ENCODE results near the gene FGD6.

Gene FGD6

GRCh38 chr12:95231190-95231589, 13.9 kb upstream of the FGD6 start:
- DNase-seq = no peak

- DNase-seq = no peak
These were observed 13.0 kb upstream of the FGD6 start for GRCh38 chr12:95230313-95230712.

GRCh38 chr12:95229636-95230035, 12.4 kb upstream of the FGD6 start:
- DNase-seq = no peak

- DNase-seq = no peak
These were observed 11.3 kb upstream of the FGD6 start for GRCh38 chr12:95228617-95229016.

- no peak for DNase-seq
These were observed 10.6 kb upstream of the FGD6 start for GRCh38 chr12:95227818-95228356.

GRCh38 chr12:95225645-95226212, 8.5 kb upstream of the FGD6 start:
- no peak for DNase-seq

- no peak for DNase-seq
These were observed 7.2 kb upstream of the FGD6 start for GRCh38 chr12:95224202-95225170.

- DNase-seq = no peak
These were observed 3.5 kb upstream of the FGD6 start for GRCh38 chr12:95220726-95221125.

- DNase-seq = no peak
These were observed 2.9 kb upstream of the FGD6 start for GRCh38 chr12:95220190-95220589.

GRCh38 chr12:95218150-95219133, 1.2 kb upstream of the FGD6 start:
- peak; percentile 76 for DNase-seq

GRCh38 chr12:95216711-95217376, 423 bp downstream of the FGD6 start:
- DNase-seq = peak; percentile 59

- DNase-seq = no peak
These were observed 1.3 kb downstream of the FGD6 start for GRCh38 chr12:95215949-95216348.

GRCh38 chr12:95214466-95214865, 2.8 kb downstream of the FGD6 start:
- DNase-seq = peak; percentile 40

- peak; percentile 14 for DNase-seq
These were observed 3.3 kb downstream of the FGD6 start for GRCh38 chr12:95213928-95214327.

GRCh38 chr12:95213119-95213518, 4.1 kb downstream of the FGD6 start:
- DNase-seq = no peak

GRCh38 chr12:95212586-95212985, 4.7 kb downstream of the FGD6 start:
- no peak for DNase-seq

- DNase-seq = no peak
These were observed 8.6 kb downstream of the FGD6 start for GRCh38 chr12:95208678-95209077.

GRCh38 chr12:95207407-95207806, 9.9 kb downstream of the FGD6 start:
- DNase-seq = no peak

GRCh38 chr12:95206916-95207315, 10.4 kb downstream of the FGD6 start:
- no peak for DNase-seq

- no peak for DNase-seq
These were observed 11.6 kb downstream of the FGD6 start for GRCh38 chr12:95205685-95206084.

- DNase-seq = no peak
These were observed 12.1 kb downstream of the FGD6 start for GRCh38 chr12:95205016-95205624.
